Body of pancreas (tissue), 4 donors: ENCODE measurements around the gene LSM4.

Experiments
- CTCF ChIP-seq, 7 experiments: fragments of 450-650 bp in 4 of 7; fragments of 200-600 bp in 3 of 7; sonication (generic) in 3 of 7; IDR thresholded peaks; one replicate each; pipeline ENCODE4 v1.5.1; 2016 to 2019; ENCODE audit warnings: antibody characterized with exemption in 7 of 7
- POLR2A ChIP-seq, 3 donors: fragments of 450-650 bp; IDR thresholded peaks; one replicate each; pipeline ENCODE4 v1.6.1; 2016; ENCODE audit warnings: antibody characterized with exemption in 3 of 3, mild to moderate bottlenecking in 2 of 3

- TF ChIP-seq POLR2A (IDR thresholded peaks at IDR 0.05): peak; percentile 45 to 67 (median 60)
- no peak for TF ChIP-seq CTCF (IDR thresholded peaks at IDR 0.05)
These were observed 18.2 kb downstream of the LSM4 start for GRCh38 chr19:18304458-18305310.
